GM19351 (cell line): ENCODE measurements around the gene IL13RA1.
"Not testable (repeated sequence)": the region's sequence is repeated elsewhere in the genome, so short reads cannot be mapped to it uniquely, and the experiment has no call there.

Experiments used
- ATAC-seq: cut with Tn5 transposase; IDR thresholded peaks from one replicate; pipeline ENCODE4 v1.9.1; 2021; ENCODE audit warnings: mild to moderate bottlenecking, moderate library complexity; ENCODE audit not compliant: unreplicated experiment

Gene IL13RA1

GRCh38 chrX:118727686-118728339 lies 407 bp downstream of the IL13RA1 start:
- ATAC-seq = peak; percentile 16

- ATAC-seq = no peak
Measured at GRCh38 chrX:118729042-118729652, 1.7 kb downstream of the IL13RA1 start.

- ATAC-seq = no peak
Measured at GRCh38 chrX:118730500-118731247, 3.3 kb downstream of the IL13RA1 start.

- not testable (repeated sequence) for ATAC-seq
Measured at GRCh38 chrX:118732551-118732950, 5.1 kb downstream of the IL13RA1 start.

GRCh38 chrX:118734909-118735308 lies 7.5 kb downstream of the IL13RA1 start:
- ATAC-seq = no peak

GRCh38 chrX:118736394-118737010 lies 9.1 kb downstream of the IL13RA1 start:
- ATAC-seq = peak; percentile 80

- ATAC-seq = no peak
Measured at GRCh38 chrX:118739577-118739976, 12.2 kb downstream of the IL13RA1 start.

GRCh38 chrX:118740276-118740889 lies 13.0 kb downstream of the IL13RA1 start:
- no peak for ATAC-seq

- ATAC-seq = no peak
Measured at GRCh38 chrX:118742176-118742575, 14.8 kb downstream of the IL13RA1 start.

- ATAC-seq = no peak
Measured at GRCh38 chrX:118745570-118745969, 18.2 kb downstream of the IL13RA1 start.

- peak; percentile 84 for ATAC-seq
Measured at GRCh38 chrX:118751950-118752783, 24.8 kb downstream of the IL13RA1 start.

GRCh38 chrX:118755633-118756032 lies 28.2 kb downstream of the IL13RA1 start:
- ATAC-seq = no peak

GRCh38 chrX:118756101-118756500 lies 28.7 kb downstream of the IL13RA1 start:
- no peak for ATAC-seq

- no peak for ATAC-seq
Measured at GRCh38 chrX:118758511-118758910, 31.1 kb downstream of the IL13RA1 start.

GRCh38 chrX:118760025-118760424 lies 32.6 kb downstream of the IL13RA1 start:
- no peak for ATAC-seq

- no peak for ATAC-seq
Measured at GRCh38 chrX:118761939-118762707, 34.7 kb downstream of the IL13RA1 start.

GRCh38 chrX:118763489-118763888 lies 36.1 kb downstream of the IL13RA1 start:
- no peak for ATAC-seq

GRCh38 chrX:118764122-118764521 lies 36.7 kb downstream of the IL13RA1 start:
- no peak for ATAC-seq

GRCh38 chrX:118770133-118770760 lies 42.8 kb downstream of the IL13RA1 start:
- no peak for ATAC-seq
